ENCODE results near the gene OTUD3.

- TF ChIP-seq, protein P1, sequence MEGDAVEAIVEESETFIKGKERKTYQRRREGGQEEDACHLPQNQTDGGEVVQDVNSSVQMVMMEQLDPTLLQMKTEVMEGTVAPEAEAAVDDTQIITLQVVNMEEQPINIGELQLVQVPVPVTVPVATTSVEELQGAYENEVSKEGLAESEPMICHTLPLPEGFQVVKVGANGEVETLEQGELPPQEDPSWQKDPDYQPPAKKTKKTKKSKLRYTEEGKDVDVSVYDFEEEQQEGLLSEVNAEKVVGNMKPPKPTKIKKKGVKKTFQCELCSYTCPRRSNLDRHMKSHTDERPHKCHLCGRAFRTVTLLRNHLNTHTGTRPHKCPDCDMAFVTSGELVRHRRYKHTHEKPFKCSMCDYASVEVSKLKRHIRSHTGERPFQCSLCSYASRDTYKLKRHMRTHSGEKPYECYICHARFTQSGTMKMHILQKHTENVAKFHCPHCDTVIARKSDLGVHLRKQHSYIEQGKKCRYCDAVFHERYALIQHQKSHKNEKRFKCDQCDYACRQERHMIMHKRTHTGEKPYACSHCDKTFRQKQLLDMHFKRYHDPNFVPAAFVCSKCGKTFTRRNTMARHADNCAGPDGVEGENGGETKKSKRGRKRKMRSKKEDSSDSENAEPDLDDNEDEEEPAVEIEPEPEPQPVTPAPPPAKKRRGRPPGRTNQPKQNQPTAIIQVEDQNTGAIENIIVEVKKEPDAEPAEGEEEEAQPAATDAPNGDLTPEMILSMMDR (IDR thresholded peaks at IDR 0.05), result no peak
- TF ChIP-seq ZFX (IDR thresholded peaks at IDR 0.05; ENCODE audit: borderline replicate concordance), result no peak
These were observed 23.3 kb upstream of the OTUD3 start for GRCh38 chr1:19858893-19859292.

Measured in 22Rv1 (cell line).